WTC11 (cell line): ENCODE data around the gene CES5A.

Experiments
- JUN ChIP-seq: sonication (generic); formaldehyde crosslinking; IDR thresholded peaks from 2 replicates; pipeline ENCODE4 v1.8.0; 2023; ENCODE audit warnings: mild to moderate bottlenecking, missing genetic modification reagents
- SOX15 ChIP-seq: fragments of 250-450 bp; sonication (Bioruptor Pico); IDR thresholded peaks from 2 replicates; pipeline ENCODE4 v1.9.0; 2021; ENCODE audit warnings: mild to moderate bottlenecking
- TF ChIP-seq, protein P1 (sequence below): sonication (generic); formaldehyde crosslinking; IDR thresholded peaks from 2 replicates; pipeline ENCODE4 v1.8.1; 2023; ENCODE audit warnings: mild to moderate bottlenecking, moderate library complexity, missing genetic modification reagents
- TF ChIP-seq, protein P2 (sequence below): sonication (generic); formaldehyde crosslinking; conservative IDR thresholded peaks from 2 replicates; pipeline ENCODE4 v1.8.1; 2022; ENCODE audit warnings: mild to moderate bottlenecking, missing genetic modification reagents
- TF ChIP-seq, protein P3 (sequence below): fragments of 200-600 bp; IDR thresholded peaks from 2 replicates; pipeline ENCODE4 v1.8.0; 2022; ENCODE audit warnings: antibody characterized with exemption

DNA sequence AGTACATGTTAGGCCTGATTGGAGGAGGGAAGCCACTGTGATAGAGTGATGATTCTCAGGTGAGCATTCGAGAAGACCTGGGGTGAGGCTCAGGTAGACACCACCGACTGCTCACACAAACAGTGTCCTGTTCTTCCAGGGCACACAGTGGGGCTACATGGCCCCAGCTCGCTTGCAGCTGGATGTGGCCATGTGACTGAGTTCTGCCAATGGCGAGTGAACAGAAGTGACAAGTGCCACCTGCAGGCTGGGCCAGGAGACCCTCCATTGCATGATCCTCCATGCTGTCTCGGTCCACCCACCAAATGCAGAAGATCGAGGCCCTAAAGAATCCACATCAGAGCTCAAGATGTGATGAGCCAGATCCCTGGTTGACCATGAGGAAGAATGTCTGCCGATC, 6.2 kb downstream of the CES5A start:
- TF ChIP-seq, protein P1, sequence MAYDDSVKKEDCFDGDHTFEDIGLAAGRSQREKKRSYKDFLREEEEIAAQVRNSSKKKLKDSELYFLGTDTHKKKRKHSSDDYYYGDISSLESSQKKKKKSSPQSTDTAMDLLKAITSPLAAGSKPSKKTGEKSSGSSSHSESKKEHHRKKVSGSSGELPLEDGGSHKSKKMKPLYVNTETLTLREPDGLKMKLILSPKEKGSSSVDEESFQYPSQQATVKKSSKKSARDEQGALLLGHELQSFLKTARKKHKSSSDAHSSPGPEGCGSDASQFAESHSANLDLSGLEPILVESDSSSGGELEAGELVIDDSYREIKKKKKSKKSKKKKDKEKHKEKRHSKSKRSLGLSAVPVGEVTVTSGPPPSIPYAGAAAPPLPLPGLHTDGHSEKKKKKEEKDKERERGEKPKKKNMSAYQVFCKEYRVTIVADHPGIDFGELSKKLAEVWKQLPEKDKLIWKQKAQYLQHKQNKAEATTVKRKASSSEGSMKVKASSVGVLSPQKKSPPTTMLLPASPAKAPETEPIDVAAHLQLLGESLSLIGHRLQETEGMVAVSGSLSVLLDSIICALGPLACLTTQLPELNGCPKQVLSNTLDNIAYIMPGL, result no peak
- TF ChIP-seq JUN, result no peak
- TF ChIP-seq SOX15, result no peak
- TF ChIP-seq, protein P2, sequence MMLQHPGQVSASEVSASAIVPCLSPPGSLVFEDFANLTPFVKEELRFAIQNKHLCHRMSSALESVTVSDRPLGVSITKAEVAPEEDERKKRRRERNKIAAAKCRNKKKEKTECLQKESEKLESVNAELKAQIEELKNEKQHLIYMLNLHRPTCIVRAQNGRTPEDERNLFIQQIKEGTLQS (CRISPR knock-in tag), result no peak
- TF ChIP-seq, protein P3, sequence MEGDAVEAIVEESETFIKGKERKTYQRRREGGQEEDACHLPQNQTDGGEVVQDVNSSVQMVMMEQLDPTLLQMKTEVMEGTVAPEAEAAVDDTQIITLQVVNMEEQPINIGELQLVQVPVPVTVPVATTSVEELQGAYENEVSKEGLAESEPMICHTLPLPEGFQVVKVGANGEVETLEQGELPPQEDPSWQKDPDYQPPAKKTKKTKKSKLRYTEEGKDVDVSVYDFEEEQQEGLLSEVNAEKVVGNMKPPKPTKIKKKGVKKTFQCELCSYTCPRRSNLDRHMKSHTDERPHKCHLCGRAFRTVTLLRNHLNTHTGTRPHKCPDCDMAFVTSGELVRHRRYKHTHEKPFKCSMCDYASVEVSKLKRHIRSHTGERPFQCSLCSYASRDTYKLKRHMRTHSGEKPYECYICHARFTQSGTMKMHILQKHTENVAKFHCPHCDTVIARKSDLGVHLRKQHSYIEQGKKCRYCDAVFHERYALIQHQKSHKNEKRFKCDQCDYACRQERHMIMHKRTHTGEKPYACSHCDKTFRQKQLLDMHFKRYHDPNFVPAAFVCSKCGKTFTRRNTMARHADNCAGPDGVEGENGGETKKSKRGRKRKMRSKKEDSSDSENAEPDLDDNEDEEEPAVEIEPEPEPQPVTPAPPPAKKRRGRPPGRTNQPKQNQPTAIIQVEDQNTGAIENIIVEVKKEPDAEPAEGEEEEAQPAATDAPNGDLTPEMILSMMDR, result no peak
